Upper lobe of left lung (tissue), 6 donors: Measurements from ENCODE around the gene ARRB2. TPM values are rescaled to one million over a fixed set of nuclear protein-coding genes. Genes with fewer than 3 reads are reported as not detected.

Experiments used
- ATAC-seq, 2 donors: fragments of 200-7000 bp; cut with Tn5 transposase; one replicate each; pipeline ENCODE4 v1.9.1; 2022; ENCODE audit warnings: mild to moderate bottlenecking in 2 of 2, moderate library complexity in 2 of 2; ENCODE audit not compliant: low FRiP score in 2 of 2
- DNase-seq, 2 donors: peaks; one replicate each; pipeline ENCODE4 v3.0.0-alpha.2; 2019 to 2020
- H3K27ac ChIP-seq, 4 donors: fragments of 200-600 bp; sonication (generic); one replicate each; pipeline ENCODE4 v1.5.1; 2016 to 2019
- H3K27me3 ChIP-seq, 4 donors: fragments of 200-600 bp; sonication (generic); one replicate each; pipeline ENCODE4 v1.5.1; 2017 to 2019
- H3K36me3 ChIP-seq, 4 donors: fragments of 200-600 bp; sonication (generic); one replicate each; pipeline ENCODE4 v1.5.1; 2016 to 2019
- H3K4me1 ChIP-seq, 4 donors: fragments of 200-600 bp; sonication (generic); one replicate each; pipeline ENCODE4 v1.5.1; 2018 to 2019
- H3K4me3 ChIP-seq, 4 donors: fragments of 200-600 bp; sonication (generic); one replicate each; pipeline ENCODE4 v1.5.1; 2017 to 2019; ENCODE audit warnings: mild to moderate bottlenecking in 2 of 4, moderate library complexity in 1 of 4
- H3K9me3 ChIP-seq, 4 donors: fragments of 200-600 bp; sonication (generic); one replicate each; pipeline ENCODE4 v1.5.1; 2018 to 2019
- CTCF ChIP-seq, 6 experiments: fragments of 450-650 bp in 4 of 6; fragments of 200-600 bp in 2 of 6; sonication (generic) in 2 of 6; IDR thresholded peaks; one replicate each; pipeline ENCODE4 v1.5.1; 2016 to 2019; ENCODE audit warnings: antibody characterized with exemption in 6 of 6
- EP300 ChIP-seq, 4 donors: sonication (generic); formaldehyde crosslinking; IDR thresholded peaks; one replicate each; pipeline ENCODE4 v1.5.1; 2017; ENCODE audit warnings: antibody characterized with exemption in 4 of 4, control low read depth in 2 of 4
- POLR2A ChIP-seq, 4 donors: fragments of 450-650 bp; IDR thresholded peaks; one replicate each; pipeline ENCODE4 v1.5.1; 2016 to 2017; ENCODE audit warnings: antibody characterized with exemption in 4 of 4, mild to moderate bottlenecking in 2 of 4
- POLR2AphosphoS5 ChIP-seq, 2 donors: sonication (generic); formaldehyde crosslinking; IDR thresholded peaks; one replicate each; pipeline ENCODE4 v1.5.1; 2017; ENCODE audit warnings: antibody characterized with exemption in 2 of 2
- WGBS, 2 donors: methylation state at CpG; one replicate each; pipeline ENCODE4 v1.1.5; 2017 to 2018; 5-methylcytosine and 5-hydroxymethylcytosine counted together
- total RNA-seq, 6 donors: library from RNA; depleted of rRNA in 4 of 6; stranded (reverse); fragments of >200 nt in 4 of 6; gene quantifications; one replicate each; pipeline versions ENCODE4 v1.1.0 to v1.2.1, GENCODE V29; 2016 to 2021
- donor health status: DM: no; HTN: no; CAD: no; lungs with moderate emphysema.
- donor health status: DM: no; HTN: yes; CAD: no; lungs with severe emphysema.

ARRB2 gene
- total RNA-seq, 6 donors from 2014 or later: 67.3 to 336 (median 176) TPM

- peak in 1 of 2 donors; percentile 85 for DNase-seq
- Histone ChIP-seq H3K9me3 (no peaks in the 10 kb centered on the region), H3K27ac (no peak overlapping the region), H3K4me1 (peaks cover 6 to 22% (median 14%) of the 10 kb centered on the region in 4 donors), H3K27me3 (no peaks in the 10 kb centered on the region), H3K36me3 (no peaks in the 10 kb centered on the region), H3K4me3 (no peak overlapping the region)
- no peak for TF ChIP-seq POLR2AphosphoS5 (IDR thresholded peaks at IDR 0.05)
- no peak for TF ChIP-seq CTCF (IDR thresholded peaks at IDR 0.05)
- TF ChIP-seq POLR2A (IDR thresholded peaks at IDR 0.05): no peak
- no peak for TF ChIP-seq EP300 (IDR thresholded peaks at IDR 0.05)
- ATAC-seq: no peak
- WGBS, 2 donors: 25 to 36% methylated on average over 23 to 45 of the region's 51 CpGs
Measured at GRCh38 chr17:4744999-4745969, 34.9 kb downstream of the ARRB2 start.

- peak; percentile 54 to 74 for ATAC-seq
- peak overlapping the region in 1 of 4 donors; percentile 10 for H3K4me3 ChIP-seq
Measured at GRCh38 chr17:4747847-4748246, 37.4 kb downstream of the ARRB2 start.

DNA sequence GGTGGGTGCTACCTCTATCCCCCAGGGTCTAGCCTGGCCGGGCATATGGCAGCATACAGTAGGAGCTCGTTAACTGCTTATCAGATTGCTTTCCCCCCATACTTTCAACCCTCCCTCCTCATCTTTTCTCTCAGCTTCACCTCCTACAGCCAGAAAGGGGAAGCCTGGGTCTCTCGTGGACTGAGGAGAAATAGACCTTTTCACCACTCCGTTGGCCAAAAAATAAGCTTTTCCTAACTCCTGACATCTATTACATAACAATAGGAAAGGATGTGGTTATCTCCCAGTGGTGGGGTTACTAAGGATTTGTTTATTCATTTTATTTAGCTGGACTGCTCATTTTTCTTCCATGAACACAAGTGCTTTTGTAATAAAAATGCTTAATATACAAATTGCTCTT, 38.3 kb downstream of the ARRB2 start:
- H3K4me3 ChIP-seq: no peak overlapping the region
- H3K27ac ChIP-seq: peak overlapping the region in 2 of 4 donors; percentile 12 to 61
- WGBS, 2 donors: 43 to 50% methylated on average over 4 of the region's 4 CpGs
- no peaks in the 10 kb centered on the region for H3K36me3 ChIP-seq
- DNase-seq (no peak), ATAC-seq (peak in 1 of 2 donors; percentile 35)
- no peaks in the 10 kb centered on the region for H3K27me3 ChIP-seq
- H3K9me3 ChIP-seq: no peaks in the 10 kb centered on the region
- TF ChIP-seq POLR2AphosphoS5 (IDR thresholded peaks at IDR 0.05): no peak
- TF ChIP-seq EP300 (IDR thresholded peaks at IDR 0.05): no peak
- no peak for TF ChIP-seq CTCF (IDR thresholded peaks at IDR 0.05)
- TF ChIP-seq POLR2A (IDR thresholded peaks at IDR 0.05): no peak
- H3K4me1 ChIP-seq: peaks cover 9 to 19% (median 14%) of the 10 kb centered on the region in 4 donors

More at GRCh38 chr17:4747847-4748246, 37.4 kb downstream of the ARRB2 start:
- DNase-seq: no peak
- Histone ChIP-seq H3K4me1 (peaks cover 9 to 19% (median 14%) of the 10 kb centered on the region in 4 donors), H3K36me3 (no peaks in the 10 kb centered on the region), H3K27ac (peak overlapping the region; percentile 12 to 61 (median 28)), H3K9me3 (no peaks in the 10 kb centered on the region), H3K27me3 (no peaks in the 10 kb centered on the region)
- 29 to 35% methylated on average over 5 of the region's 5 CpGs for WGBS, 2 donors
- TF ChIP-seq POLR2A (IDR thresholded peaks at IDR 0.05): peak in 1 of 4 donors; percentile 38
- TF ChIP-seq EP300 (IDR thresholded peaks at IDR 0.05): peak in 1 of 4 donors; percentile 18
- TF ChIP-seq POLR2AphosphoS5 (IDR thresholded peaks at IDR 0.05): peak; percentile 17 to 44
- no peak for TF ChIP-seq CTCF (IDR thresholded peaks at IDR 0.05)

DNA sequence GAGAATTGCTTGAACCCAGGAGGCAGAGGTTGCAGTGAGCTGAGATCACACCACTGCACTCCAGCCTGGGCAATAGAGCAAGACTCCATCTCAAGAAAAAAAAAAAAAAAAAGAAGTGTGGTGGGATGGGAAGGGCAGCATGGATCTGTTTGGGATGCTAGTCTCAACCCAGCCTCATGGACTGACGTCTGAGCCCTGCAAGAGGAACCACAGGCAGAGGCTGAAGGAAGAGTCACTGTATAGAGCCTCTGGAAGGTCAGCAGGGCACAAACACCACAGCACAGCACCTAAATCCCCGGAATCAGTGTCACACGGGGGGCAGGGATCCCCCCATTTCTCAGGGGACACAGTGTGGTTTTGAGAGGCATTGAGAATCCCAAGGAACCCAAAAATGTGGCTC, 40.2 kb downstream of the ARRB2 start:
- no peaks in the 10 kb centered on the region for H3K9me3 ChIP-seq
- H3K27ac ChIP-seq: no peak overlapping the region
- H3K36me3 ChIP-seq: no peaks in the 10 kb centered on the region
- DNase-seq (no peak), ATAC-seq (peak; percentile 47 to 49)
- H3K4me1 ChIP-seq: peaks cover 5 to 14% (median 9%) of the 10 kb centered on the region in 4 donors
- H3K27me3 ChIP-seq: no peaks in the 10 kb centered on the region
- no peak overlapping the region for H3K4me3 ChIP-seq
- TF ChIP-seq CTCF (IDR thresholded peaks at IDR 0.05) (no peak), POLR2AphosphoS5 (IDR thresholded peaks at IDR 0.05) (no peak), POLR2A (IDR thresholded peaks at IDR 0.05) (no peak), EP300 (IDR thresholded peaks at IDR 0.05) (no peak)
- WGBS, 2 donors: 45 to 52% methylated on average over 3 of the region's 3 CpGs
